Measurements from ENCODE around the gene SDR39U1. TPM values are rescaled to one million over a fixed set of nuclear protein-coding genes. Genes with fewer than 3 reads are reported as not detected.

The SDR39U1 gene
- total RNA-seq, 2 experiments from 2014 or later = 71.7 to 74.7 TPM

- Histone ChIP-seq H3K27me3 (ENCODE audit: control insufficient read depth in 1 of 2, insufficient read depth in 2 of 2, low read length in 2 of 2) (peaks cover 0 to 10% of the 10 kb centered on the region in 2 experiments), H3K36me3 (ENCODE audit: insufficient read depth, low read length) (no peaks in the 10 kb centered on the region), H3K27ac (ENCODE audit: low read depth in 1 of 2, low read length in 2 of 2) (no peak overlapping the region), H3K4me1 (ENCODE audit: insufficient read depth, low read length) (peaks cover 8% of the 10 kb centered on the region), H3K4me3 (ENCODE audit: low read length) (no peak overlapping the region), H3K9me3 (ENCODE audit: control insufficient read depth in 1 of 2, insufficient read depth in 1 of 2, low read length in 2 of 2) (no peaks in the 10 kb centered on the region)
- peaks cover 8% of the 10 kb centered on the region for H3K4me1 Mint-ChIP-seq (ENCODE audit: low read depth)
- no peaks in the 10 kb centered on the region for H3K27me3 Mint-ChIP-seq
- intact Hi-C loops (cut with DNase I, micrococcal nuclease) = no loop called here
- POLR2A ChIA-PET = interaction anchor here (1.4 kb wide), 1 partner anchor 32 kb away, joined by 4 read pairs; the partner anchor contains the start of genes CBLN3 and KHNYN
- no peak for TF ChIP-seq CTCF (IDR thresholded peaks at IDR 0.05)
- peak overlapping the region; percentile 54 for H3K4me3 Mint-ChIP-seq
- CTCF ChIA-PET = interaction anchor here (1.3 kb wide), 1 partner anchor 64 kb away, joined by 4 read pairs; no protein-coding TSS in a partner anchor
- no peak for ATAC-seq (ENCODE audit: poor library complexity)
- H3K36me3 Mint-ChIP-seq (ENCODE audit: low read depth) = no peaks in the 10 kb centered on the region
- H3K27ac Mint-ChIP-seq = no peak overlapping the region
- no peaks in the 10 kb centered on the region for H3K9me3 Mint-ChIP-seq
- DNase-seq = no peak
These were observed 44.8 kb downstream of the SDR39U1 start for GRCh38 chr14:24397639-24398292.

GRCh38 chr14:24395609-24396582 lies 46.7 kb downstream of the SDR39U1 start:
- no peak for TF ChIP-seq CTCF (IDR thresholded peaks at IDR 0.05)
- Mint-ChIP-seq H3K9me3 (no peaks in the 10 kb centered on the region), H3K36me3 (ENCODE audit: low read depth) (no peaks in the 10 kb centered on the region), H3K4me1 (ENCODE audit: low read depth) (peaks cover 8% of the 10 kb centered on the region), H3K27me3 (peaks cover 10% of the 10 kb centered on the region), H3K4me3 (no peak overlapping the region), H3K27ac (no peak overlapping the region)
- H3K4me3 ChIP-seq (ENCODE audit: low read length) = no peak overlapping the region
- ChIA-PET POLR2A (interaction anchor here (1.4 kb wide), 1 partner anchor 34 kb away, joined by 4 read pairs; the partner anchor contains the start of genes CBLN3 and KHNYN), CTCF (interaction anchor here (0.9 to 1.5 kb wide), 3 partner anchors 16 to 63 kb away, joined by 3 to 5 read pairs (median 4); no protein-coding TSS in a partner anchor)
- no peaks in the 10 kb centered on the region for H3K36me3 ChIP-seq (ENCODE audit: insufficient read depth, low read length)
- DNase-seq (peak in 1 of 14 experiments; percentile 7), ATAC-seq (ENCODE audit: poor library complexity) (no peak)
- peaks cover 8% of the 10 kb centered on the region for H3K4me1 ChIP-seq (ENCODE audit: insufficient read depth, low read length)
- intact Hi-C loops (cut with DNase I, micrococcal nuclease) = no loop called here
- H3K9me3 ChIP-seq (ENCODE audit: control insufficient read depth in 1 of 2, insufficient read depth in 1 of 2, low read length in 2 of 2) = no peaks in the 10 kb centered on the region
- peaks cover 6 to 8% of the 10 kb centered on the region in 2 experiments for H3K27me3 ChIP-seq (ENCODE audit: control insufficient read depth in 1 of 2, insufficient read depth in 2 of 2, low read length in 2 of 2)
- no peak overlapping the region for H3K27ac ChIP-seq (ENCODE audit: low read depth in 1 of 2, low read length in 2 of 2)

GRCh38 chr14:24394275-24394674 lies 48.3 kb downstream of the SDR39U1 start:
- Mint-ChIP-seq H3K36me3 (ENCODE audit: low read depth) (no peaks in the 10 kb centered on the region), H3K4me3 (no peak overlapping the region), H3K27me3 (peaks cover 12% of the 10 kb centered on the region), H3K4me1 (ENCODE audit: low read depth) (peaks cover 2% of the 10 kb centered on the region), H3K9me3 (no peaks in the 10 kb centered on the region), H3K27ac (no peak overlapping the region)
- no peak overlapping the region for H3K27ac ChIP-seq (ENCODE audit: low read depth in 1 of 2, low read length in 2 of 2)
- ChIA-PET POLR2A (no interaction called here), CTCF (no interaction called here)
- TF ChIP-seq CTCF (IDR thresholded peaks at IDR 0.05) = no peak
- H3K4me1 ChIP-seq (ENCODE audit: insufficient read depth, low read length) = peaks cover 3% of the 10 kb centered on the region
- H3K4me3 ChIP-seq (ENCODE audit: low read length) = no peak overlapping the region
- DNase-seq = peak in 1 of 14 experiments; percentile 7
- no peaks in the 10 kb centered on the region for H3K36me3 ChIP-seq (ENCODE audit: insufficient read depth, low read length)
- no peaks in the 10 kb centered on the region for H3K9me3 ChIP-seq (ENCODE audit: control insufficient read depth in 1 of 2, insufficient read depth in 1 of 2, low read length in 2 of 2)
- intact Hi-C loops (cut with DNase I, micrococcal nuclease) = no loop called here
- no peak for ATAC-seq (ENCODE audit: poor library complexity)
- H3K27me3 ChIP-seq (ENCODE audit: control insufficient read depth in 1 of 2, insufficient read depth in 2 of 2, low read length in 2 of 2) = peaks cover 0 to 10% of the 10 kb centered on the region in 2 experiments
